CD14-positive monocyte (primary cell): ENCODE measurements around the gene TMEM181. TPM values are rescaled to one million over a fixed set of nuclear protein-coding genes. Genes with fewer than 3 reads are reported as not detected.

ENCODE experiments used
- DNase-seq, 3 donors: peaks; one replicate each; pipeline ENCODE4 v3.0.0-alpha.2; 2011 to 2022
- H2AFZ ChIP-seq: 2 replicates; pipeline ENCODE4 v1.6.0; 2012; ENCODE audit warnings: mild to moderate bottlenecking, low read depth, low read length, inconsistent platforms; ENCODE audit not compliant: insufficient read depth, poor library complexity, severe bottlenecking
- H3K27ac ChIP-seq, 2 donors: 1 replicate in 1 of 2; 2 replicates in 1 of 2; pipeline ENCODE4 v1.5.1; 2012 to 2013; ENCODE audit warnings: low read length in 2 of 2, control low read depth in 1 of 2, inconsistent platforms in 1 of 2, low read depth in 1 of 2, mild to moderate bottlenecking in 1 of 2
- H3K27me3 ChIP-seq, 2 donors: one replicate each; pipeline versions ENCODE4 v1.6.0 to v1.6.1; 2011 to 2013; ENCODE audit warnings: low read length in 2 of 2; ENCODE audit not compliant: control insufficient read depth in 2 of 2, insufficient read depth in 2 of 2
- H3K36me3 ChIP-seq, 2 donors: replicated peaks in 1 of 2; 1 replicate in 1 of 2; 2 replicates in 1 of 2; pipeline versions ENCODE4 v1.5.1 to v1.6.1; 2012 to 2013; ENCODE audit warnings: low read length in 2 of 2, control low read depth in 1 of 2, inconsistent platforms in 1 of 2, mild to moderate bottlenecking in 1 of 2; ENCODE audit not compliant: insufficient read depth in 2 of 2, control insufficient read depth in 1 of 2
- H3K4me1 ChIP-seq, 2 donors: 1 replicate in 1 of 2; 2 replicates in 1 of 2; pipeline versions ENCODE4 v1.5.1 to v1.6.1; 2012 to 2013; ENCODE audit warnings: low read length in 2 of 2, control low read depth in 1 of 2, inconsistent platforms in 1 of 2, mild to moderate bottlenecking in 1 of 2, moderate library complexity in 1 of 2; ENCODE audit not compliant: insufficient read depth in 2 of 2, control insufficient read depth in 1 of 2
- H3K4me2 ChIP-seq: replicated peaks from 2 replicates; pipeline ENCODE3; 2012; ENCODE audit warnings: low read length, moderate library complexity, mild to moderate bottlenecking; ENCODE audit not compliant: poor library complexity, severe bottlenecking; ENCODE audit errors: extremely low read depth
- H3K4me3 ChIP-seq, 3 experiments: fragments of 200-600 bp in 1 of 3; sonication (generic) in 1 of 3; replicated peaks in 1 of 3; 1 replicate in 2 of 3; 2 replicates in 1 of 3; pipeline ENCODE4 v1.5.1; 2011 to 2013; ENCODE audit warnings: low read length in 3 of 3, mild to moderate bottlenecking in 3 of 3, control low read depth in 2 of 3, low read depth in 2 of 3, inconsistent platforms in 1 of 3, moderate library complexity in 1 of 3
- H3K79me2 ChIP-seq: 2 replicates; pipeline ENCODE4 v1.6.0; 2012; ENCODE audit warnings: mild to moderate bottlenecking, control low read depth, inconsistent platforms, low read length, moderate library complexity; ENCODE audit not compliant: insufficient read depth
- H3K9ac ChIP-seq: 2 replicates; pipeline ENCODE4 v1.6.0; 2017; ENCODE audit warnings: low read length, mild to moderate bottlenecking; ENCODE audit not compliant: insufficient read depth, poor library complexity, severe bottlenecking
- H3K9me3 ChIP-seq, 2 donors: replicated peaks in 1 of 2; 1 replicate in 1 of 2; 2 replicates in 1 of 2; pipeline versions ENCODE4 v1.5.1 to v1.6.1; 2012 to 2013; ENCODE audit warnings: low read length in 2 of 2, control low read depth in 1 of 2; ENCODE audit not compliant: control insufficient read depth in 1 of 2, insufficient read depth in 1 of 2
- H4K20me1 ChIP-seq: 2 replicates; pipeline ENCODE4 v1.6.0; 2012; ENCODE audit warnings: mild to moderate bottlenecking, low read length, control low read depth, moderate library complexity; ENCODE audit not compliant: insufficient read depth
- H3K27ac Mint-ChIP-seq, 7 donors: one replicate each; pipeline ENCODE4 v1.8.0; 2020; ENCODE audit warnings: mild to moderate bottlenecking in 7 of 7, mixed read lengths in 7 of 7, moderate library complexity in 6 of 7, inconsistent platforms in 2 of 7
- H3K27me3 Mint-ChIP-seq, 3 donors: one replicate each; pipeline ENCODE4 v1.8.0; 2021 to 2022; ENCODE audit warnings: low read depth in 3 of 3, mild to moderate bottlenecking in 3 of 3, mixed read lengths in 3 of 3, moderate library complexity in 3 of 3, inconsistent platforms in 1 of 3
- H3K36me3 Mint-ChIP-seq, 2 donors: one replicate each; pipeline ENCODE4 v1.8.0; 2020; ENCODE audit warnings: mixed read lengths in 2 of 2, inconsistent platforms in 1 of 2, mild to moderate bottlenecking in 1 of 2
- H3K4me1 Mint-ChIP-seq: one replicate; pipeline ENCODE4 v1.8.0; 2020; ENCODE audit warnings: mild to moderate bottlenecking, mixed read lengths
- H3K4me3 Mint-ChIP-seq, 2 donors: one replicate each; pipeline ENCODE4 v1.8.0; 2020; ENCODE audit warnings: mild to moderate bottlenecking in 2 of 2, mixed read lengths in 2 of 2, moderate library complexity in 1 of 2
- H3K9me3 Mint-ChIP-seq, 7 donors: one replicate each; pipeline ENCODE4 v1.8.0; 2020 to 2022; ENCODE audit warnings: mixed read lengths in 7 of 7, mild to moderate bottlenecking in 6 of 7, moderate library complexity in 6 of 7, inconsistent platforms in 2 of 7
- WGBS: methylation state at CpG from one replicate; pipeline ENCODE4 v1.1.5; 2013; ENCODE audit warnings: missing lambda C conversion rate; ENCODE audit not compliant: insufficient coverage; 5-methylcytosine and 5-hydroxymethylcytosine counted together
- intact Hi-C, 2 donors: fragments of 100-400 bp; cut with micrococcal nuclease; formaldehyde crosslinking; loops; one replicate each; pipeline versions ENCODE4 v1.15.0 to v1.15.1; 2023
- polyA plus RNA-seq, 3 donors: library from polyadenylated mRNA; depleted of rRNA in 1 of 3; unstranded in 2 of 3; stranded (reverse) in 1 of 3; fragments of 300-500 nt in 2 of 3; fragments of >200 nt in 1 of 3; fragmentation: Illumina TruSeq in 2 of 3; gene quantifications; 1 replicate in 2 of 3; 2 replicates in 1 of 3; pipeline ENCODE4 v1.2.3, GENCODE V29; 2012 to 2021
- TF ChIP-seq, protein P1 (sequence below): fragments of 200-600 bp; IDR thresholded peaks from one replicate; pipeline ENCODE4 v1.8.0; 2022; ENCODE audit warnings: antibody characterized with exemption, mild to moderate bottlenecking

Gene TMEM181
- polyA plus RNA-seq, 3 donors = 2.4 to 6.8 (median 2.6) TPM

DNA sequence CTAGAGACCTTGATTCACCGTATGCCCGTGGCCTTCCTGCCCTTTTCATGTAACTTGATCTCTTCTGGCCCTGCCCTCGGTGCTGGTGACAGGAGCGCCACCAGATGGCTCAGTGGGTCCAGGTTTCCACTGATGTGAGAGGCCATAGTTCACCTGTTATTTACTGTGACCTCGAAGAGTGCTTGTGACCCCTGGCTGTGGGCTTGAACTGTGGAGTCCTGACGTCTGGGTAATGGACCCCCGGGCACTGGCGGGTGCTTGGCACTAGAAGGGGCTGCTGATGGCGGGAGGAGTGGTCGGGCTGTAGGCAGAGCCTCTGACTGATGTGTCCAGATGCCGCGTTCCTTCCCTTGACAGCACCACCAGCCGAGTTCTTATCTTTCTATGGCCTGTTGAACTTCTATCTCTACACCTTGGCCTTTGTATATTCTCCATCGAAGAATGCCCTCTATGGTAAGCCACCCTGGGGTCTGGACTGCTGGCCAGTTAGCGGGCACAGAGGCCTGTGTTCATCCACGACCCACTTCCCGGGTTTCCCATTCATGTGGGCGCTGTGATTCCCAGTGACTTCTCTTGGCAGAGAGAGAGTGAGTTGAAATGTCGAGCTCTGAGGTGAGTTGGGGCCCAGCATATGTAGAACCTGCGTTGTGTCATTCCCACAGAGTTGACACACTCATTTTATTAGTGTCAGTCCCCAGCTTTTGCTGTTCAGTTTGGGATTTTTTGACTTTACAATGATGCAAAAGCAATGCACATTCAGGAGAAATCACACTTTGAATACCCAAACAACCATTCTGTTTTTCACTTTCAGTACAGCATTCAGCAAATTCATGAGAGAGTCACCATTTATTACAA lies 69.7 kb downstream of the TMEM181 start:
- Mint-ChIP-seq H3K4me1 (peaks cover 13% of the 10 kb centered on the region), H3K4me3 (no peak overlapping the region), H3K27ac (peak overlapping the region in 5 of 7 donors; percentile 25 to 80 (median 62)), H3K27me3 (peaks cover 0 to 2% (median 0%) of the 10 kb centered on the region in 3 donors), H3K36me3 (peaks cover 66 to 85% of the 10 kb centered on the region in 2 donors), H3K9me3 (no peaks in the 10 kb centered on the region)
- no peaks in the 10 kb centered on the region for H3K27me3 ChIP-seq
- intact Hi-C loops = loop anchor here in 1 of 2 donors (5.0 kb wide), 1 partner anchor 63 kb away; no protein-coding TSS in a partner anchor
- TF ChIP-seq, protein P1, sequence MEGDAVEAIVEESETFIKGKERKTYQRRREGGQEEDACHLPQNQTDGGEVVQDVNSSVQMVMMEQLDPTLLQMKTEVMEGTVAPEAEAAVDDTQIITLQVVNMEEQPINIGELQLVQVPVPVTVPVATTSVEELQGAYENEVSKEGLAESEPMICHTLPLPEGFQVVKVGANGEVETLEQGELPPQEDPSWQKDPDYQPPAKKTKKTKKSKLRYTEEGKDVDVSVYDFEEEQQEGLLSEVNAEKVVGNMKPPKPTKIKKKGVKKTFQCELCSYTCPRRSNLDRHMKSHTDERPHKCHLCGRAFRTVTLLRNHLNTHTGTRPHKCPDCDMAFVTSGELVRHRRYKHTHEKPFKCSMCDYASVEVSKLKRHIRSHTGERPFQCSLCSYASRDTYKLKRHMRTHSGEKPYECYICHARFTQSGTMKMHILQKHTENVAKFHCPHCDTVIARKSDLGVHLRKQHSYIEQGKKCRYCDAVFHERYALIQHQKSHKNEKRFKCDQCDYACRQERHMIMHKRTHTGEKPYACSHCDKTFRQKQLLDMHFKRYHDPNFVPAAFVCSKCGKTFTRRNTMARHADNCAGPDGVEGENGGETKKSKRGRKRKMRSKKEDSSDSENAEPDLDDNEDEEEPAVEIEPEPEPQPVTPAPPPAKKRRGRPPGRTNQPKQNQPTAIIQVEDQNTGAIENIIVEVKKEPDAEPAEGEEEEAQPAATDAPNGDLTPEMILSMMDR = peak; percentile 16
- H4K20me1 ChIP-seq = peaks cover 48% of the 10 kb centered on the region
- no peaks in the 10 kb centered on the region for H3K79me2 ChIP-seq
- peaks cover 74 to 95% of the 10 kb centered on the region in 2 donors for H3K36me3 ChIP-seq
- WGBS = 88% methylated on average over 12 of the region's 20 CpGs
- no peak overlapping the region for H3K4me2 ChIP-seq
- H3K9me3 ChIP-seq = no peaks in the 10 kb centered on the region
- H3K27ac ChIP-seq = peak overlapping the region in 1 of 2 donors; percentile 57
- peaks cover 3 to 12% of the 10 kb centered on the region in 2 donors for H3K4me1 ChIP-seq
- no peak for DNase-seq
- no peak overlapping the region for H3K4me3 ChIP-seq
- H2AFZ ChIP-seq = no peak overlapping the region
- no peak overlapping the region for H3K9ac ChIP-seq

DNA sequence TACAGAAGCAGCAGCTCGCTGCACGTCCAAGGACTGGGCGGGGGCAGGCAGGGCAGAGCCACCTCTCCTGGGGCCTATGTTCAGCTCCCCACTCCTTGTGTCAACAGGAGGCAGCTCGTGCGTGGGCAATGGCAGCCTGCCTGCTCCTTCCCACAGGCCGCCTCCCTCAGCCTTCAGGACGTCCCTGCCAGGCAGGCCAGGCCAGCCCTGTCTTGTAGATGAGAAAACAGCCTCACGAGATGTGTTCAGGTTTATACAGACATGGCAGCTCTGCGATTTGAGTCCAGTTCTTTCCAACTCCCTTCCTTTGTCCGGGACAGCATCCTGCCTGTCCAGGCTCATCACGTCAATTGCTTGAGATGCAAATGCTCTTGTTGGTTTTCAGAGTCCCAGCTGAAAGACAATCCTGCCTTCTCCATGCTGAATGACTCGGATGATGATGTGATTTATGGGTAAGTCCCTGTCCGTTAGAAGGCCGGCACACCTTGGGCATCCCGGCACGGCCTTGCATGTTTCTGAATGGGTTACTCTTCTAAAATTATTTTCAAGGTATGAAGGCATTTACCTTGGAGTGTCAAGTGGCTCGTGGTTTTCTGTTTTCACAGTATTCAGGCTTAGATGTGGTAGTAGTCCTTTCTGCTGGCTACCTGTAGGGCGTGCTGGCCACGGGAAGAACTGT lies 71.2 kb downstream of the TMEM181 start:
- Histone ChIP-seq H3K4me1 (peaks cover 3 to 12% of the 10 kb centered on the region in 2 donors), H3K4me2 (no peak overlapping the region), H3K79me2 (no peaks in the 10 kb centered on the region), H3K27me3 (no peaks in the 10 kb centered on the region), H3K9me3 (no peaks in the 10 kb centered on the region), H4K20me1 (peaks cover 59% of the 10 kb centered on the region), H3K4me3 (no peak overlapping the region), H3K36me3 (peaks cover 70 to 94% of the 10 kb centered on the region in 2 donors), H3K27ac (peak overlapping the region in 1 of 2 donors; percentile 67), H3K9ac (no peak overlapping the region), H2AFZ (no peak overlapping the region)
- intact Hi-C loops = loop anchor here in 1 of 2 donors (5.0 kb wide), 1 partner anchor 61 kb away; no protein-coding TSS in a partner anchor
- Mint-ChIP-seq H3K9me3 (no peaks in the 10 kb centered on the region), H3K4me3 (no peak overlapping the region), H3K27me3 (peaks cover 0 to 2% (median under 1%) of the 10 kb centered on the region in 3 donors), H3K36me3 (peaks cover 68 to 86% of the 10 kb centered on the region in 2 donors), H3K27ac (peak overlapping the region; percentile 48 to 83 (median 80)), H3K4me1 (peaks cover 13% of the 10 kb centered on the region)
- 96% methylated on average over 14 of the region's 19 CpGs for WGBS
- no peak for DNase-seq
- TF ChIP-seq, protein P1 = no peak
